Thoracic aorta (tissue), 2 donors: ENCODE measurements around the gene SGTB. TPM values are rescaled to one million over a fixed set of nuclear protein-coding genes. Genes with fewer than 3 reads are reported as not detected.
"Not testable (repeated sequence)": the region's sequence is repeated elsewhere in the genome, so short reads cannot be mapped to it uniquely, and the experiment has no call there.

ENCODE experiments used
- ATAC-seq: fragments of 150-250 bp; one replicate; pipeline ENCODE4 v1.8.0; 2017; ENCODE audit warnings: low read depth; ENCODE audit not compliant: insufficient number of reproducible peaks, low FRiP score
- DNase-seq: peaks from one replicate; pipeline ENCODE4 v3.0.0-alpha.2; 2020; ENCODE audit warnings: low spot score
- H3K27ac ChIP-seq, 2 donors: fragments of 200-600 bp; sonication (generic); 1 replicate in 1 of 2; 2 replicates in 1 of 2; pipeline ENCODE4 v1.5.1; 2016; ENCODE audit warnings: mild to moderate bottlenecking in 2 of 2, moderate library complexity in 2 of 2
- H3K27me3 ChIP-seq: fragments of 200-600 bp; sonication (generic); replicated peaks from 2 replicates; pipeline ENCODE4 v1.6.0; 2016; ENCODE audit warnings: mild to moderate bottlenecking; ENCODE audit not compliant: insufficient read depth
- H3K36me3 ChIP-seq: fragments of 200-600 bp; sonication (generic); one replicate; pipeline ENCODE4 v1.5.1; 2016
- H3K4me1 ChIP-seq, 2 donors: fragments of 200-600 bp; sonication (generic); 1 replicate in 1 of 2; 2 replicates in 1 of 2; pipeline versions ENCODE4 v1.5.1 to v1.6.0; 2016; ENCODE audit warnings: low read depth in 2 of 2, mild to moderate bottlenecking in 1 of 2; ENCODE audit not compliant: control insufficient read depth in 1 of 2
- H3K4me3 ChIP-seq: fragments of 200-600 bp; sonication (generic); 2 replicates; pipeline ENCODE4 v1.5.1; 2016; ENCODE audit warnings: mild to moderate bottlenecking
- H3K9me3 ChIP-seq: fragments of 200-600 bp; sonication (generic); 2 replicates; pipeline ENCODE4 v1.5.1; 2016
- total RNA-seq, 2 donors: library from RNA; depleted of rRNA; stranded (reverse); fragments of >200 nt; gene quantifications; one replicate each; pipeline versions ENCODE4 v1.1.0 to v1.2.3, GENCODE V29; 2016
- TF ChIP-seq, protein P1 (sequence below): fragments of 200-600 bp; sonication (generic); IDR thresholded peaks from one replicate; pipeline ENCODE4 v1.5.1; 2019; ENCODE audit warnings: antibody characterized with exemption

The SGTB gene
- total RNA-seq, 2 donors from 2014 or later: 24.3 to 26.4 TPM

DNA sequence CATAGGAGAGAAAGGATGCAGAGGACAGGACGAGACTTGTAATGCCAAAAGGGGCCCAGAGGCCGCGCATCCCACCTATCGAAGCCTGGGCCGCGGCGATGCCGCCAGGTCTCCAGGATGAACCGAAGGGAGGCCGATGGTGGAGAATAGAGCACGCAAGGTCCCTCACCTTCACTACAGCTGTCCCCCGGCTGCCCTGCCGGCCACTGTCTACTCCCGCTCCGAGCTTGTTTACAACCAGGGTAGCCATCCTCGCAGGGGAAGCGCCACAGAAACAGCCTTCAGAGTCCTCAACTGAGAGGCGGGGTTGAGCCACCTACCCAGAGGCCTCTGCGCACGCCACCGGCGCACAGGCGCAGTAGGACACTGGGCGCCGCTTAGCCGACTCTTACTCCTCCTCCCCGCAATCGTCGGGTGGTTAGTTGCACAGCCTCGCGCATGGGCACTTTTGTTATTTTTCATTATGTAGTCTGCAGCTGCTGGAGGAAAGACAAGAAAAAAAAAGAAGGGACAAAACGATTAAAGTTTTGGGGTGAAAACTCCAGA is 97.8 kb downstream of the SGTB start, which contains the start of gene TRIM23:
Gene TRIM23, minus strand, starts transcription at position 309 of the 546 bp plus-strand sequence. Its CDS starts 59 bp downstream, at position 250.
- Histone ChIP-seq H3K4me3 (peak within 1 kb of the TSS; percentile 92), H3K27ac (peak within 1 kb of the TSS; percentile 77 to 82), H3K9me3 (no peaks in the 10 kb centered on the region), H3K27me3 (no peaks in the 10 kb centered on the region), H3K36me3 (no peaks in the 10 kb centered on the region), H3K4me1 (peaks cover 25 to 37% of the 10 kb centered on the region in 2 donors)
- ATAC-seq (peak; percentile 93), DNase-seq (peak; percentile 78)
- TF ChIP-seq, protein P1, sequence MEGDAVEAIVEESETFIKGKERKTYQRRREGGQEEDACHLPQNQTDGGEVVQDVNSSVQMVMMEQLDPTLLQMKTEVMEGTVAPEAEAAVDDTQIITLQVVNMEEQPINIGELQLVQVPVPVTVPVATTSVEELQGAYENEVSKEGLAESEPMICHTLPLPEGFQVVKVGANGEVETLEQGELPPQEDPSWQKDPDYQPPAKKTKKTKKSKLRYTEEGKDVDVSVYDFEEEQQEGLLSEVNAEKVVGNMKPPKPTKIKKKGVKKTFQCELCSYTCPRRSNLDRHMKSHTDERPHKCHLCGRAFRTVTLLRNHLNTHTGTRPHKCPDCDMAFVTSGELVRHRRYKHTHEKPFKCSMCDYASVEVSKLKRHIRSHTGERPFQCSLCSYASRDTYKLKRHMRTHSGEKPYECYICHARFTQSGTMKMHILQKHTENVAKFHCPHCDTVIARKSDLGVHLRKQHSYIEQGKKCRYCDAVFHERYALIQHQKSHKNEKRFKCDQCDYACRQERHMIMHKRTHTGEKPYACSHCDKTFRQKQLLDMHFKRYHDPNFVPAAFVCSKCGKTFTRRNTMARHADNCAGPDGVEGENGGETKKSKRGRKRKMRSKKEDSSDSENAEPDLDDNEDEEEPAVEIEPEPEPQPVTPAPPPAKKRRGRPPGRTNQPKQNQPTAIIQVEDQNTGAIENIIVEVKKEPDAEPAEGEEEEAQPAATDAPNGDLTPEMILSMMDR: no peak

DNA sequence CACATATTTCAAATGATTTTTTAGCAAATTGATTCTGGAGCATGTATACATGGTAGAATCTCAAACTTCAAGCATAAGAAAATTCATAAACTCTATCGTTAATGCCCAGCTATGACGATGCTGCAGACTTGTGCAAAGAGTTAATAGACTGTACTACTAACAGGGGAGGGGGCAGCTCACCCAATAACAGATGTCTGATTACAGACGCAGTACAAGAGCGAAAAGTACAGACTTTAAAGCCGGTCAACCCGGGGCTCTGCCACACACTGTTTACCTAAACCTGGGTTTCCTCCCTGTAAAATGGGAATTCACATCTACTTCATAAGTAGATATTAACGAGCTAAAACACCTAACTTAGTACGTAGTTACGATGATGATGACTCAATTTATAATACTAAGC is 98.4 kb downstream of the SGTB start:
- Histone ChIP-seq H3K4me3 (peak overlapping the region; percentile 92), H3K9me3 (no peaks in the 10 kb centered on the region), H3K4me1 (peaks cover 25 to 42% of the 10 kb centered on the region in 2 donors), H3K27me3 (no peaks in the 10 kb centered on the region), H3K27ac (peak overlapping the region; percentile 77 to 82), H3K36me3 (no peaks in the 10 kb centered on the region)
- no peak for DNase-seq
- ATAC-seq: no peak
- TF ChIP-seq, protein P1: no peak

DNA sequence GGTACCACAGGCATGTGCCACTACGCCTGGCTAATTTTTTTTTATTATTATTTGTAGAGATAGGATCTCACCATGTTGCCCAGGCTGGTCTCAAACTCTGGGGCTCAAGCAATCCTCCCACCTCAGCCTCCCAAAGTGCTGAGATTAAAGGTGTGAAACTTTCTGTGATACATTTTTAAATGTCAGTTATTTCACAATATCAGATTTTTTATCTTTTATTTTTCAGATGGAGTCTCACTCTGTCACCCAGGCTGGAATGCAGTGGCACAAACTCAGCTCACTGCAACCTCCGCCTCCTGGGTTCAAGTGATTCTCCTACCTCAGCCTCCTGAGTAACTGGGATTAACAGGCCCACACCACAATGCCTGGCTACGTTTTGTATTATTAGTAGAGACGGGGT is 99.9 kb downstream of the SGTB start:
- ATAC-seq, H3K27ac ChIP-seq, H3K27me3 ChIP-seq, DNase-seq, H3K36me3 ChIP-seq, H3K4me3 ChIP-seq, H3K9me3 ChIP-seq: not testable (repeated sequence)
- H3K4me1 ChIP-seq: peaks cover 25 to 42% of the 10 kb centered on the region in 2 donors

DNA sequence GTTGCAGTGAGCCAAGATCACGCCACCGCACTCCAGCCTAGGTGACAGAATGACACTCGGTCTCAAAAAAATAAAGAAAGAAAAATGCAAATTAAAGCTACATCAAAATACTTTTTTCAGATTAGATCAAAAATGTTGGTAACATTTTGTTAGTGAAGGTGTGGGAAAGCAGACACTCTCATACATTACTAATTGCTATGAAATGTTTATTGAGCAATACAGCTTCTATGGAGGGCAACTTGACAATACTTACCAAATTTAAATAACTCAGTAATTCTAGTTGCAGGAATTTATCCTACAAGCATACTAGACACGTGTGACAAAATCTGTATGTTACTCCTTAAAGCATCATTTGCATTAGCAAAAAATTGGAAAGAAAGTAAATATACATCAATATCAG is 101.9 kb downstream of the SGTB start:
- TF ChIP-seq, protein P1: no peak
- no peak for ATAC-seq
- H3K27ac ChIP-seq: no peak overlapping the region
- peaks cover 18 to 31% of the 10 kb centered on the region in 2 donors for H3K4me1 ChIP-seq
- no peak overlapping the region for H3K4me3 ChIP-seq
- H3K9me3 ChIP-seq: no peaks in the 10 kb centered on the region
- DNase-seq: no peak
- peaks cover 3% of the 10 kb centered on the region for H3K36me3 ChIP-seq
- no peaks in the 10 kb centered on the region for H3K27me3 ChIP-seq

Other genes with a start within 250 kb of the SGTB start
- 10 to 100 TPM in 1 of 2 donors, 1 to 10 TPM in 1; 4.9 to 11.8 TPM for gene ADAMTS6, start 240.2 kb downstream of the SGTB start, total RNA-seq
- gene CENPK, start 158.9 kb downstream of the SGTB start, total RNA-seq: 1 to 10 TPM in 1 of 2 donors, under 1 TPM in 1; 0.42 to 1.1 TPM
- 10 to 100 TPM; 32.8 to 71.0 TPM for gene PPWD1, start 158.8 kb downstream of the SGTB start, total RNA-seq
- gene TRIM23, start 97.8 kb downstream of the SGTB start, total RNA-seq: 10 to 100 TPM; 13.5 to 14.5 TPM
- gene SHLD3, start 97.1 kb downstream of the SGTB start, total RNA-seq: 1 to 10 TPM; 1.1 to 4.9 TPM
- 10 to 100 TPM in 1 of 2 donors, 1 to 10 TPM in 1; 9.7 to 14.4 TPM for gene TRAPPC13, start 97.1 kb downstream of the SGTB start, total RNA-seq
- gene NLN, start 96 bp upstream of the SGTB start, total RNA-seq: 10 to 100 TPM in 1 of 2 donors, 1 to 10 TPM in 1; 6.8 to 24.1 TPM
- 10 to 100 TPM; 55.0 to 61.5 TPM for gene ERBIN, start 204.5 kb upstream of the SGTB start, total RNA-seq